ENCODE results near the gene ASIC4. TPM values are rescaled to one million over a fixed set of nuclear protein-coding genes. Genes with fewer than 3 reads are reported as not detected.
A peak's percentile ranks its signal among the peaks of the same experiment; 100 is the strongest.

The ASIC4 gene
- total RNA-seq, 1 experiment from 2014 or later: 0.11 TPM

DNA sequence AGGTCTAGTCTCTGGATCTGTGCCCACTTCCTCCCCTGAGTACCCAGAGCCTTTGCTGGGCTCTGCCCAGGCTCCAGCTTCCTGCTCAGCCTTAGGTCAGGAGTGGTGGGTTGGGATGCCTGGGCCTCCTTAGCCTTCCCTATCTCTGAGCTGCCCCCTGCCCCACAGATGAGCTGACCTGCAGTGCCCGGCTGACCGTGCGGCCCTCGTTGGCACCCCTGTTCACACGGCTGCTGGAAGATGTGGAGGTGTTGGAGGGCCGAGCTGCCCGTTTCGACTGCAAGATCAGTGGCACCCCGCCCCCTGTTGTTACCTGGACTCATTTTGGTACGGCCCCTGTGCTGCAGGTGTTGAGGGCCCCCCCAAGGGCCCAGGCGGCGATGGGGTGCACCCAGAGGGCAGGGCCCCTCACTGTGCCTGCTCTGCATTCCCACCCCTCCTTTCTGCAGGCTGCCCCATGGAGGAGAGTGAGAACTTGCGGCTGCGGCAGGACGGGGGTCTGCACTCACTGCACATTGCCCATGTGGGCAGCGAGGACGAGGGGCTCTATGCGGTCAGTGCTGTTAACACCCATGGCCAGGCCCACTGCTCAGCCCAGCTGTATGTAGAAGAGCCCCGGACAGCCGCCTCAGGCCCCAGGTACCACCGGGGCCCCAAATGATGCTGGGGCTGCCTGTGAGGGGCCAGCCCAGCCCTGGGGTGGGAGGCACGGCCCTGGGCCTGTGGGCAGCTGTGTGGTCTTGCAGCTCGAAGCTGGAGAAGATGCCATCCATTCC, 45.7 kb upstream of the ASIC4 start:
- H3K4me2 ChIP-seq (ENCODE audit: low read length): no peak overlapping the region
- ATAC-seq: no peak

DNA sequence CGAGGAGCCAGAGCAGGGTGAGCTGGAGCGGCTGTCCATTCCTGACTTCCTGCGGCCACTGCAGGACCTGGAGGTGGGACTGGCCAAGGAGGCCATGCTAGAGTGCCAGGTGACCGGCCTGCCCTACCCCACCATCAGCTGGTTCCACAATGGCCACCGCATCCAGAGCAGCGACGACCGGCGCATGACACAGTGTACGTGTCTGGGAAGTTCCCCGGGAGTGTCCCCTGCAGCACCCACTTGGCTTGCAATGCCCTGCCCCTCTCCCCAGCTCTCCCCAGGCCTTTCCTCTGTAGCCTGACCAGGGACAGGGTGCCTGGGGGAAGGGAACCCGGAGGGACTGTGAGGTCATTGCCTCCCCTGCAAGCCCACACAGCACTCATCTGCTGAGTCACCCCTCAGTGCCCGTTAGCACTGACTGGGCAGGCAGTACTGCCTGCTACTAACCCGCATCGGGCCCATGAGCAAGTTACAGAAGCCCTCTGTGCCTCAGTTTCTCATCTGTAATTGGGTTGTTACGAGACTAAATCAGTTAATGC, 45.0 kb upstream of the ASIC4 start:
- intact Hi-C loops (cut with micrococcal nuclease): no loop called here
- TF ChIP-seq, protein P1, sequence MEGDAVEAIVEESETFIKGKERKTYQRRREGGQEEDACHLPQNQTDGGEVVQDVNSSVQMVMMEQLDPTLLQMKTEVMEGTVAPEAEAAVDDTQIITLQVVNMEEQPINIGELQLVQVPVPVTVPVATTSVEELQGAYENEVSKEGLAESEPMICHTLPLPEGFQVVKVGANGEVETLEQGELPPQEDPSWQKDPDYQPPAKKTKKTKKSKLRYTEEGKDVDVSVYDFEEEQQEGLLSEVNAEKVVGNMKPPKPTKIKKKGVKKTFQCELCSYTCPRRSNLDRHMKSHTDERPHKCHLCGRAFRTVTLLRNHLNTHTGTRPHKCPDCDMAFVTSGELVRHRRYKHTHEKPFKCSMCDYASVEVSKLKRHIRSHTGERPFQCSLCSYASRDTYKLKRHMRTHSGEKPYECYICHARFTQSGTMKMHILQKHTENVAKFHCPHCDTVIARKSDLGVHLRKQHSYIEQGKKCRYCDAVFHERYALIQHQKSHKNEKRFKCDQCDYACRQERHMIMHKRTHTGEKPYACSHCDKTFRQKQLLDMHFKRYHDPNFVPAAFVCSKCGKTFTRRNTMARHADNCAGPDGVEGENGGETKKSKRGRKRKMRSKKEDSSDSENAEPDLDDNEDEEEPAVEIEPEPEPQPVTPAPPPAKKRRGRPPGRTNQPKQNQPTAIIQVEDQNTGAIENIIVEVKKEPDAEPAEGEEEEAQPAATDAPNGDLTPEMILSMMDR (conservative IDR thresholded peaks at IDR 0.05; ENCODE audit: low read depth, low read length): no peak
- no peak for TF ChIP-seq EZH2 (IDR thresholded peaks at IDR 0.05; ENCODE audit: low read length, unreplicated experiment)
- TF ChIP-seq EZH2phosphoT487 (IDR thresholded peaks at IDR 0.05; ENCODE audit: borderline replicate concordance, low read length): no peak
- no peak overlapping the region for H3K4me2 ChIP-seq (ENCODE audit: low read length)
- ChIA-PET CTCF (no interaction called here), POLR2A (ENCODE audit: unreplicated experiment) (no interaction called here)
- H3K27me3 ChIP-seq (ENCODE audit: low read length): no peaks in the 10 kb centered on the region
- H3F3A ChIP-seq (ENCODE audit: low read length, unreplicated experiment): no peaks in the 10 kb centered on the region
- H2AFZ ChIP-seq (ENCODE audit: low read length): no peak overlapping the region
- H3K9me2 ChIP-seq (replicated peaks; ENCODE audit: low read length): no peaks in the 10 kb centered on the region
- peaks cover 15% of the 10 kb centered on the region; the same call in 1 of the 2 replicates for H3K4me1 ChIP-seq (ENCODE audit: insufficient read depth, low read length)
- no peak overlapping the region for H3K27ac ChIP-seq (ENCODE audit: low read length)
- no peaks in the 10 kb centered on the region for H3K9me3 ChIP-seq (ENCODE audit: low read length)
- BruUV-seq (replicated peaks): no TSS peak
- H3K9ac ChIP-seq (ENCODE audit: low read length): no peak overlapping the region
- ATAC-seq (peak; percentile 84), DNase-seq (peak; percentile 50)
- H3K79me2 ChIP-seq (ENCODE audit: low read length): no peaks in the 10 kb centered on the region
- no peaks in the 10 kb centered on the region for H4K20me1 ChIP-seq (ENCODE audit: low read length)
- H3K36me3 ChIP-seq (ENCODE audit: low read depth, low read length): peaks cover 2% of the 10 kb centered on the region; the same call in 1 of the 2 replicates
- H3K4me3 ChIP-seq (ENCODE audit: low read length): no peak overlapping the region

More for the DNA sequence above, 45.7 kb upstream of the ASIC4 start:
- BruUV-seq (replicated peaks): no TSS peak
- Histone ChIP-seq H3K36me3 (ENCODE audit: low read depth, low read length) (peaks cover 3% of the 10 kb centered on the region; the same call in 1 of the 2 replicates), H3F3A (ENCODE audit: low read length, unreplicated experiment) (no peaks in the 10 kb centered on the region), H3K27me3 (ENCODE audit: low read length) (no peaks in the 10 kb centered on the region), H3K9ac (ENCODE audit: low read length) (no peak overlapping the region), H2AFZ (ENCODE audit: low read length) (no peak overlapping the region), H3K4me1 (ENCODE audit: insufficient read depth, low read length) (peaks cover 15% of the 10 kb centered on the region; the same call in 1 of the 2 replicates), H3K79me2 (ENCODE audit: low read length) (no peaks in the 10 kb centered on the region), H3K9me2 (replicated peaks; ENCODE audit: low read length) (no peaks in the 10 kb centered on the region), H4K20me1 (ENCODE audit: low read length) (no peaks in the 10 kb centered on the region), H3K27ac (ENCODE audit: low read length) (no peak overlapping the region), H3K4me3 (ENCODE audit: low read length) (no peak overlapping the region), H3K9me3 (ENCODE audit: low read length) (no peaks in the 10 kb centered on the region)
- POLR2A ChIA-PET (ENCODE audit: unreplicated experiment): no interaction called here
- DNase-seq: no peak
- intact Hi-C loops (cut with micrococcal nuclease): no loop called here
- TF ChIP-seq EZH2 (IDR thresholded peaks at IDR 0.05; ENCODE audit: low read length, unreplicated experiment) (no peak), EZH2phosphoT487 (IDR thresholded peaks at IDR 0.05; ENCODE audit: borderline replicate concordance, low read length) (no peak)
- TF ChIP-seq, protein P1 (conservative IDR thresholded peaks at IDR 0.05; ENCODE audit: low read depth, low read length): no peak
- CTCF ChIA-PET: no interaction called here

DNA sequence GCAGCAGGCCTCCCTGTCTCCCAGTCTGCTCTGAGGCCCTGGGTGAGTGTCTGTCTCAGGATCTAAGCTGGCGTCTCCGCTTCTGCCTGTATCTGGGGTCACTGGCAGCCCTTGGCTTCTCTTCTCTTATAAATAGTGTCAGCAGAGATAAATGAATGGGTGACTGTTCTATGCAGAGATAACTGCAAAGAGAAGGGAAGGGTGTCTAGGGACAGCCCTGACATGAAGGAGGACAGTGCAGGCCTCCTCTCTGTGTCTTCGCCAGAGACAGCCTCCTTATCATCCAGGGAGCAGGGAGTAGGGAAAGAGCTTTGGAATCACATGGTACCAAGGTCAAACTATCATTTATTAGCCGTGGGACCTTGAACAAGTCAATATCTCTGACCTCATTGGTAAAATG, 43.9 kb upstream of the ASIC4 start:
- no peaks in the 10 kb centered on the region for H3K27me3 ChIP-seq (ENCODE audit: low read length)
- H3K4me3 ChIP-seq (ENCODE audit: low read length): no peak overlapping the region
- no peak for ATAC-seq
- peaks cover 15% of the 10 kb centered on the region; the same call in 1 of the 2 replicates for H3K4me1 ChIP-seq (ENCODE audit: insufficient read depth, low read length)
- BruUV-seq (replicated peaks): no TSS peak
- H3K27ac ChIP-seq (ENCODE audit: low read length): no peak overlapping the region
- intact Hi-C loops (cut with micrococcal nuclease): no loop called here
- H2AFZ ChIP-seq (ENCODE audit: low read length): no peak overlapping the region
- TF ChIP-seq EZH2phosphoT487 (IDR thresholded peaks at IDR 0.05; ENCODE audit: borderline replicate concordance, low read length) (no peak), EZH2 (IDR thresholded peaks at IDR 0.05; ENCODE audit: low read length, unreplicated experiment) (no peak)
- TF ChIP-seq, protein P1 (conservative IDR thresholded peaks at IDR 0.05; ENCODE audit: low read depth, low read length): no peak
- H3K9me3 ChIP-seq (ENCODE audit: low read length): no peaks in the 10 kb centered on the region
- H3K4me2 ChIP-seq (ENCODE audit: low read length): no peak overlapping the region
- ChIA-PET POLR2A (ENCODE audit: unreplicated experiment) (no interaction called here), CTCF (no interaction called here)
- no peaks in the 10 kb centered on the region for H3K36me3 ChIP-seq (ENCODE audit: low read depth, low read length)
- H3K9me2 ChIP-seq (replicated peaks; ENCODE audit: low read length): no peaks in the 10 kb centered on the region
- no peaks in the 10 kb centered on the region for H4K20me1 ChIP-seq (ENCODE audit: low read length)
- no peaks in the 10 kb centered on the region for H3K79me2 ChIP-seq (ENCODE audit: low read length)
- no peaks in the 10 kb centered on the region for H3F3A ChIP-seq (ENCODE audit: low read length, unreplicated experiment)
- no peak overlapping the region for H3K9ac ChIP-seq (ENCODE audit: low read length)
- DNase-seq: no peak

Measured in PC-3 (cell line).